Testis (tissue), 3 donors: ENCODE results near the gene NAALADL1. TPM values are rescaled to one million over a fixed set of nuclear protein-coding genes. Genes with fewer than 3 reads are reported as not detected.

ENCODE experiments used
- DNase-seq: peaks from one replicate; pipeline ENCODE4 v3.0.0-alpha.2; 2019
- H3K27ac ChIP-seq, 2 donors: fragments of 200-600 bp; sonication (generic); one replicate each; pipeline ENCODE4 v1.5.1; 2019
- H3K27me3 ChIP-seq: fragments of 200-600 bp; sonication (generic); one replicate; pipeline ENCODE4 v1.5.1; 2019
- H3K36me3 ChIP-seq: fragments of 200-600 bp; sonication (generic); one replicate; pipeline ENCODE4 v1.5.1; 2017; ENCODE audit warnings: low read depth; ENCODE audit errors: missing control alignments
- H3K4me1 ChIP-seq: fragments of 200-600 bp; sonication (generic); one replicate; pipeline ENCODE4 v1.5.1; 2019
- H3K4me3 ChIP-seq, 2 donors: fragments of 200-600 bp; sonication (generic); one replicate each; pipeline ENCODE4 v1.5.1; 2017 to 2019
- H3K9me3 ChIP-seq: fragments of 200-600 bp; sonication (generic); one replicate; pipeline ENCODE4 v1.5.1; 2017
- CTCF ChIP-seq, 3 experiments: fragments of 450-650 bp in 2 of 3; fragments of 200-600 bp in 1 of 3; sonication (generic) in 1 of 3; IDR thresholded peaks; one replicate each; pipeline ENCODE4 v1.5.1; 2016 to 2019; ENCODE audit warnings: antibody characterized with exemption in 3 of 3, mild to moderate bottlenecking in 2 of 3, moderate library complexity in 1 of 3
- POLR2A ChIP-seq: fragments of 450-650 bp; IDR thresholded peaks from one replicate; pipeline ENCODE4 v1.6.1; 2017; ENCODE audit warnings: antibody characterized with exemption, mild to moderate bottlenecking, moderate library complexity
- WGBS, 2 donors: methylation state at CpG; one replicate each; pipeline ENCODE4 v1.1.5; 2018; 5-methylcytosine and 5-hydroxymethylcytosine counted together
- intact Hi-C: fragments of 100-400 bp; cut with DNase I; formaldehyde crosslinking; loops from one replicate; pipeline ENCODE4 v1.15.1; 2023; ENCODE audit warnings: low total_unique reads
- polyA plus RNA-seq: library from polyadenylated mRNA; stranded (reverse); fragments of 350-450 nt; fragmentation: Illumina TruSeq; extraction: RNeasy Lipid Tissue Mini Kit (QIAGEN cat#74804); gene quantifications from one replicate; pipeline ENCODE4 v1.2.3, GENCODE V29; 2014; ENCODE audit warnings: low read depth, low replicate concordance; ENCODE audit not compliant: insufficient read depth
- total RNA-seq, 2 donors: library from RNA; depleted of rRNA; stranded (reverse); fragments of >200 nt; gene quantifications; one replicate each; pipeline ENCODE4 v1.2.3, GENCODE V29; 2016

Gene NAALADL1
- total and polyA plus RNA-seq, 3 donors from 2014 or later = 16.0 to 18.1 (median 16.5) TPM

GRCh38 chr11:65095974-65096806 lies 37.8 kb upstream of the NAALADL1 start, which contains the start of gene VPS51:
Gene VPS51, plus strand, starts transcription at chr11:65096214. Its CDS starts 37 bp downstream, at chr11:65096251.
- Histone ChIP-seq H3K27ac (peak within 1 kb of the TSS; percentile 89 to 94), H3K9me3 (no peaks in the 10 kb centered on the region), H3K4me1 (peaks cover 9% of the 10 kb centered on the region), H3K4me3 (peak within 1 kb of the TSS; percentile 69 to 99), H3K27me3 (no peaks in the 10 kb centered on the region), H3K36me3 (no peaks in the 10 kb centered on the region)
- WGBS, 2 donors = 1 to 2% methylated on average over 11 to 52 of the region's 52 CpGs
- peak; percentile 94 for DNase-seq
- intact Hi-C loops = no loop called here
- TF ChIP-seq CTCF (IDR thresholded peaks at IDR 0.05) (peak in 2 of 3 experiments; percentile 31 to 38), POLR2A (no peak)

DNA sequence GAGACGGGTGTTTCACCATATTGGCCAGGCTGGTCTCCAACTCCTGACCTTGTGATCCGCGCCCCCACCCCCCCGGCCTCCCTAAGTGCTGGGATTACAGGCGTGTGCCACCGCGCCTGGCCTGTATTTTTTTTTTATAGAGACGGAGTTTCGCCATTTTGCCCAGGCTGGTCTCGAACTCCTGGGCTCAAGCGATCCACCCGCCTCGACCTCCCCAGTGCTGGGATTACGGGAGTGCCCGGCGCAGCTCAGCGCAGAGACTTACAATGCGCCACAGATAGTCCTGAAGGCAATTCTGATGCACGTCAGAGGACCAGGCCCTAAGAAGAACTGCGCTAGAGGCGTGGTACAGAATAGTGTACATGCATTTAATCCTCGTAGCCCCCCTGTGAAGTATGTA lies 37.1 kb upstream of the NAALADL1 start:
- DNase-seq = no peak
- Histone ChIP-seq H3K4me3 (peak overlapping the region; percentile 69 to 99), H3K36me3 (no peaks in the 10 kb centered on the region), H3K27ac (no peak overlapping the region), H3K27me3 (no peaks in the 10 kb centered on the region), H3K4me1 (peaks cover 9% of the 10 kb centered on the region), H3K9me3 (no peaks in the 10 kb centered on the region)
- WGBS, 2 donors = 45 to 55% methylated on average over 20 to 22 of the region's 22 CpGs
- intact Hi-C loops = no loop called here
- no peak for TF ChIP-seq CTCF (IDR thresholded peaks at IDR 0.05)
- TF ChIP-seq POLR2A = no peak

DNA sequence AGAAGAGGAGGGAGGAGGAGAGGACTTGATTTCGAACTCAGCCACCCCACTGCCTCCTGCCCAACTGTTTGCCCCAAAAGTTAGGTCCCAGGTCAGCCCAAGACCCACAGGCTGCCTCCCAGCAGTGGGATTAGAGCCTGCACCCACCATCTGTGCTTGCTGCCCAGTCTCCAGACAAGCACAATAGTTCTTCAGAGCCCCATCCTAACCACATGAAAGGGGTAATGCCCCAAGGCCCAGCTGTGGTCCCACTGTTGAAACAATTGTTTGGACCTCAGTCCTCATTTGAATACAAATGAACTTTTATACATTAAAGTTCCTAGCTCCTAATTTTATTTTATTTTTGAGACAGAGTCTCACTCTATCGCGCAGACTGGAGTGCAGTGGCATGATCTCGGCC lies 32.3 kb upstream of the NAALADL1 start:
- Histone ChIP-seq H3K36me3 (no peaks in the 10 kb centered on the region), H3K27ac (no peak overlapping the region), H3K27me3 (no peaks in the 10 kb centered on the region), H3K9me3 (no peaks in the 10 kb centered on the region), H3K4me3 (no peak overlapping the region), H3K4me1 (peaks cover 2% of the 10 kb centered on the region)
- intact Hi-C loops = no loop called here
- WGBS, 2 donors = 94 to 96% methylated on average over 4 of the region's 4 CpGs
- no peak for DNase-seq
- TF ChIP-seq CTCF (IDR thresholded peaks at IDR 0.05) = no peak
- no peak for TF ChIP-seq POLR2A

GRCh38 chr11:65089621-65090020 lies 31.3 kb upstream of the NAALADL1 start:
- no peaks in the 10 kb centered on the region for H3K36me3 ChIP-seq
- no peak for DNase-seq
- no peak for TF ChIP-seq POLR2A
- TF ChIP-seq CTCF (IDR thresholded peaks at IDR 0.05) = no peak
- WGBS, 2 donors = 88 to 90% methylated on average over 3 to 4 of the region's 4 CpGs
- no peak overlapping the region for H3K27ac ChIP-seq
- no peaks in the 10 kb centered on the region for H3K27me3 ChIP-seq
- H3K4me1 ChIP-seq = peaks cover 12% of the 10 kb centered on the region
- H3K9me3 ChIP-seq = no peaks in the 10 kb centered on the region
- H3K4me3 ChIP-seq = no peak overlapping the region
- intact Hi-C loops = no loop called here
